K562 (cell line): ENCODE results near the gene TKT. TPM values are rescaled to one million over a fixed set of nuclear protein-coding genes. Genes with fewer than 3 reads are reported as not detected.

Experiments used
- COPS2 ChIP-seq: fragments of 450-650 bp; conservative IDR thresholded peaks from 2 replicates; pipeline ENCODE4 v1.6.1; 2016; ENCODE audit warnings: mild to moderate bottlenecking, moderate library complexity
- CXXC5 ChIP-seq: fragments of 250-450 bp; sonication (Bioruptor Pico); IDR thresholded peaks from 2 replicates; pipeline ENCODE4 v1.8.0; 2022; ENCODE audit warnings: inconsistent platforms, mild to moderate bottlenecking, moderate library complexity
- ELF4 ChIP-seq: fragments of 450-650 bp; formaldehyde crosslinking; IDR thresholded peaks from 2 replicates; pipeline ENCODE4 v1.4.0; 2022; ENCODE audit warnings: missing genetic modification characterization
- GABPA ChIP-seq: fragments of 200-800 bp; sonication (Bioruptor generic); conservative IDR thresholded peaks from 2 replicates; pipeline ENCODE4 v1.6.1; 2016; ENCODE audit warnings: low read depth, missing genetic modification characterization, missing compliant biosample characterization
- MAFG ChIP-seq: fragments of 450-650 bp; conservative IDR thresholded peaks from 2 replicates; pipeline ENCODE4 v1.6.1; 2016; ENCODE audit warnings: missing genetic modification characterization, missing compliant biosample characterization
- MTF1 ChIP-seq: fragments of 250-450 bp; sonication (Bioruptor Pico); IDR thresholded peaks from 2 replicates; pipeline ENCODE4 v1.9.0; 2021; ENCODE audit warnings: moderate library complexity, mild to moderate bottlenecking, inconsistent platforms, borderline replicate concordance
- MXD1 ChIP-seq: fragments of 250-450 bp; sonication (Bioruptor Pico); IDR thresholded peaks from 2 replicates; pipeline ENCODE4 v1.8.0; 2021; ENCODE audit warnings: borderline replicate concordance, mild to moderate bottlenecking, moderate library complexity; ENCODE audit not compliant: poor library complexity, severe bottlenecking
- PCBP1 ChIP-seq: fragments of 200-400 bp; formaldehyde crosslinking; IDR thresholded peaks from 2 replicates; pipeline ENCODE4 v1.6.1; 2018; ENCODE audit warnings: mild to moderate bottlenecking, low read depth, low read length; ENCODE audit not compliant: poor library complexity, severe bottlenecking
- RBM39 ChIP-seq: fragments of 200-400 bp; formaldehyde crosslinking; optimal IDR thresholded peaks from 2 replicates; pipeline ENCODE3; 2018; ENCODE audit warnings: low read depth, low read length
- RFX1 ChIP-seq: fragments of 450-650 bp; IDR thresholded peaks from 2 replicates; pipeline ENCODE4 v1.6.1; 2016; ENCODE audit warnings: mild to moderate bottlenecking, moderate library complexity
- RREB1 ChIP-seq: fragments of 250-450 bp; sonication (Bioruptor Pico); IDR thresholded peaks from 2 replicates; pipeline ENCODE4 v1.4.0; 2020
- SAFB2 ChIP-seq: fragments of 200-400 bp; formaldehyde crosslinking; IDR thresholded peaks from 2 replicates; pipeline ENCODE4 v1.6.1; 2018; ENCODE audit warnings: borderline replicate concordance, low read length, low read depth, moderate library complexity; ENCODE audit not compliant: severe bottlenecking
- SIN3B ChIP-seq: fragments of 450-650 bp; IDR thresholded peaks from 2 replicates; pipeline ENCODE4 v1.6.1; 2017; ENCODE audit warnings: low read depth, mild to moderate bottlenecking, moderate library complexity
- TEAD1 ChIP-seq, 2 experiments: fragments of 450-650 bp in 1 of 2; sonication (generic) in 1 of 2; formaldehyde crosslinking; IDR thresholded peaks; 2 replicates each; pipeline versions ENCODE4 v1.4.0 to v1.8.0; 2020 to 2022; ENCODE audit warnings: mild to moderate bottlenecking in 2 of 2, missing genetic modification reagents in 1 of 2
- TGIF2 ChIP-seq: sonication (generic); formaldehyde crosslinking; IDR thresholded peaks from 2 replicates; pipeline ENCODE4 v1.8.1; 2022; ENCODE audit warnings: mild to moderate bottlenecking, missing genetic modification reagents, moderate library complexity
- YBX1 ChIP-seq: fragments of 450-650 bp; IDR thresholded peaks from 2 replicates; pipeline ENCODE4 v1.7.1; 2016; ENCODE audit warnings: mild to moderate bottlenecking
- ZC3H11A ChIP-seq: IDR thresholded peaks from 2 replicates; pipeline ENCODE4 v1.6.1; 2012; ENCODE audit warnings: low read depth, low read length, improper control_type of control experiment
- ZC3H4 ChIP-seq: sonication (generic); formaldehyde crosslinking; IDR thresholded peaks from 2 replicates; pipeline ENCODE4 v1.9.0; 2021; ENCODE audit warnings: missing genetic modification reagents, borderline replicate concordance
- ZKSCAN1 ChIP-seq: fragments of 150-350 bp; IDR thresholded peaks from 2 replicates; pipeline ENCODE4 v1.6.1; 2016; ENCODE audit warnings: low read depth, low read length
- ZNF140 ChIP-seq: fragments of 250-450 bp; sonication (Bioruptor Pico); IDR thresholded peaks from 2 replicates; pipeline ENCODE4 v1.8.0; 2021; ENCODE audit warnings: moderate library complexity, mild to moderate bottlenecking, inconsistent platforms
- ZNF184 ChIP-seq: sonication (generic); formaldehyde crosslinking; IDR thresholded peaks from 2 replicates; pipeline ENCODE4 v1.5.0; 2020; ENCODE audit warnings: missing genetic modification reagents
- ZNF324 ChIP-seq: fragments of 250-450 bp; sonication (Bioruptor Pico); IDR thresholded peaks from 2 replicates; pipeline ENCODE4 v1.4.0; 2020; ENCODE audit warnings: mild to moderate bottlenecking
- ZNF77 ChIP-seq: fragments of 250-450 bp; sonication (Bioruptor Pico); IDR thresholded peaks from 2 replicates; pipeline ENCODE4 v1.5.0; 2020
- polyA plus RNA-seq, 8 experiments: library from polyadenylated mRNA; depleted of rRNA in 4 of 8; stranded (reverse) in 5 of 8; unstranded in 3 of 8; fragments of >200 nt; fragmentation: Nextera tagmentation in 2 of 8; fragmentation: Illumina TruSeq in 1 of 8; extraction: Ambion mirVana in 2 of 8; extraction: Trizol in 1 of 8; gene quantifications; 2 replicates each; pipeline versions ENCODE4 v1.2.1 to v1.2.3, GENCODE V29; 2011 to 2014; ENCODE audit warnings: inconsistent platforms in 1 of 8, missing spikeins in 1 of 8
- total RNA-seq, 7 experiments: library from RNA; depleted of rRNA in 6 of 7; stranded (reverse); fragments of >200 nt in 6 of 7; fragmentation: Illumina TruSeq in 2 of 7; extraction: Trizol in 2 of 7; gene quantifications; 2 replicates each; pipeline versions ENCODE4 v1.2.1 to v1.2.3, GENCODE V29; 2011 to 2021; ENCODE audit warnings: low replicate concordance in 1 of 7

TKT gene
- total and polyA plus RNA-seq, 9 of the 15 experiments (the other 6 are each of a cell fraction or from before 2014, with no cell fraction given), result 58.1 to 401 (median 187) TPM

GRCh38 chr3:53195602-53196574, 59.9 kb downstream of the TKT start (continued):
- TF ChIP-seq RREB1, result no peak
- TF ChIP-seq RFX1, result no peak
- no peak for TF ChIP-seq YBX1
- no peak for TF ChIP-seq COPS2
- peak; percentile 53; the same call in 1 of the 2 replicates for TF ChIP-seq MAFG
- TF ChIP-seq ZKSCAN1, result no peak
- no peak for TF ChIP-seq ZNF77
- no peak for TF ChIP-seq MTF1 (CRISPR knock-in tag)
- no peak for TF ChIP-seq MXD1
- no peak for TF ChIP-seq PCBP1
- TF ChIP-seq GABPA (tag), result no peak
- peak; percentile 65; the same call in 1 of the 2 replicates for TF ChIP-seq CXXC5 (CRISPR knock-in tag)
- TF ChIP-seq ZNF324 (CRISPR knock-in tag), result no peak
- no peak for TF ChIP-seq SAFB2
- no peak for TF ChIP-seq TGIF2 (CRISPR knock-in tag)
- no peak for TF ChIP-seq ZC3H4 (CRISPR knock-in tag)
- no peak for TF ChIP-seq SIN3B
- no peak for TF ChIP-seq ZNF184 (CRISPR knock-in tag)
- no peak for TF ChIP-seq RBM39
- TF ChIP-seq ZNF140, result no peak
- TF ChIP-seq TEAD1 (CRISPR knock-in tag; IDR thresholded peaks at IDR 0.05), result peak in 1 of 2 experiments; percentile 65; a peak in 1 of 4 replicates
- no peak for TF ChIP-seq ZC3H11A
- TF ChIP-seq ELF4, result no peak
